Activated CD4-positive, alpha-beta T cell treated with anti-CD3 and anti-CD28 coated beads for 36 hours (primary cell): ENCODE data around the gene YBX1. TPM values are rescaled to one million over a fixed set of nuclear protein-coding genes. Genes with fewer than 3 reads are reported as not detected.
A peak's percentile ranks its signal among the peaks of the same experiment; 100 is the strongest.
"Not testable (repeated sequence)": the region's sequence is repeated elsewhere in the genome, so short reads cannot be mapped to it uniquely, and the experiment has no call there.

ENCODE experiments used
- ATAC-seq: fragments of 200-7000 bp; cut with Tn5 transposase; one replicate; pipeline ENCODE4 v1.10.0; 2021; ENCODE audit warnings: mild to moderate bottlenecking, moderate library complexity
- CTCF ChIA-PET: fragments of 350-600 bp; sonication (Branson Sonifier 250); formaldehyde crosslinking; loops from one replicate; lab custom pipeline; 2021; ENCODE audit warnings: antibody characterized with exemption; lab: Charles Lee
- POLR2A ChIA-PET: fragments of 350-600 bp; sonication (Branson Sonifier 250); formaldehyde crosslinking; loops from one replicate; lab custom pipeline; 2021; ENCODE audit warnings: antibody characterized with exemption, inconsistent platforms; lab: Charles Lee
- DNase-seq: peaks from one replicate; pipeline ENCODE4 v3.0.0-alpha.2; 2020
- H3K27ac Mint-ChIP-seq: one replicate; pipeline ENCODE4 v1.8.0; 2021; ENCODE audit warnings: mixed read lengths
- H3K27me3 Mint-ChIP-seq: one replicate; pipeline ENCODE4 v1.8.0; 2021; ENCODE audit warnings: mixed read lengths
- H3K36me3 Mint-ChIP-seq: one replicate; pipeline ENCODE4 v1.8.0; 2021; ENCODE audit warnings: low read depth, mixed read lengths
- H3K4me1 Mint-ChIP-seq: one replicate; pipeline ENCODE4 v1.8.0; 2021; ENCODE audit warnings: mixed read lengths
- H3K4me3 Mint-ChIP-seq: one replicate; pipeline ENCODE4 v1.8.0; 2021; ENCODE audit warnings: mild to moderate bottlenecking, moderate library complexity, mixed read lengths
- H3K9me3 Mint-ChIP-seq: one replicate; pipeline ENCODE4 v1.8.0; 2021; ENCODE audit warnings: low read depth, mixed read lengths
- intact Hi-C, 2 experiments: fragments of 100-400 bp; cut with DNase I in 1 of 2; cut with micrococcal nuclease in 1 of 2; formaldehyde crosslinking; loops; one replicate each; pipeline versions ENCODE4 v1.14.2 to v1.15.1; 2022 to 2024; cut with DNase I, micrococcal nuclease
- total RNA-seq, 2 experiments: library from RNA; stranded (reverse); gene quantifications; one replicate each; pipeline ENCODE4 v1.2.3, GENCODE V29; 2021

Gene YBX1
- total RNA-seq, 2 experiments from 2014 or later = 1,224 to 1,435 TPM

DNA sequence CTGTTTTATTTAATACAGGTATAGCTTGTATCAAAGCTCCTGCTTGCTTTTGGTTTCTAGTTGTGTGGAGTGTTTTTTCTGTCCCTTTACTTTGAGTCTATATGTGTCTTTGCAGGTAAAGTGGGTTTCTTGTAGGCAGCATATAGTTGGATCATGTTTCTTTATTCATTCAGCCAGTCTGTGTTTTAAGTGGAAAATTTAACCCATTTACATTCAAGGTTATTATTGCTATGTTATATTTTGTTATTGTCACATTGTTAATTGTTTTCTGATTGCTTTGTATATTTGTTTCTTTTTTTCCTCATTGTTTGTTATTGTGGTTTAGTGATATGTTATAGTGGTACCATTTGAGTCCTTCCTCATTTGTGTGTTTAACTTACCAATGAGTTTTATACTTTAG is 31.1 kb downstream of the YBX1 start:
- intact Hi-C loops = no loop called here
- H3K27me3 Mint-ChIP-seq = no peaks in the 10 kb centered on the region
- ATAC-seq = no peak
- peaks cover 76% of the 10 kb centered on the region for H3K36me3 Mint-ChIP-seq
- no peak overlapping the region for H3K27ac Mint-ChIP-seq
- no peak overlapping the region for H3K4me3 Mint-ChIP-seq
- H3K9me3 Mint-ChIP-seq = peaks cover 19% of the 10 kb centered on the region
- DNase-seq = no peak
- ChIA-PET CTCF (interaction anchor here (0.9 kb wide), 1 partner anchor 43 kb away, joined by 4 read pairs; no protein-coding TSS in a partner anchor), POLR2A (no interaction called here)
- H3K4me1 Mint-ChIP-seq = peaks cover 7% of the 10 kb centered on the region

DNA sequence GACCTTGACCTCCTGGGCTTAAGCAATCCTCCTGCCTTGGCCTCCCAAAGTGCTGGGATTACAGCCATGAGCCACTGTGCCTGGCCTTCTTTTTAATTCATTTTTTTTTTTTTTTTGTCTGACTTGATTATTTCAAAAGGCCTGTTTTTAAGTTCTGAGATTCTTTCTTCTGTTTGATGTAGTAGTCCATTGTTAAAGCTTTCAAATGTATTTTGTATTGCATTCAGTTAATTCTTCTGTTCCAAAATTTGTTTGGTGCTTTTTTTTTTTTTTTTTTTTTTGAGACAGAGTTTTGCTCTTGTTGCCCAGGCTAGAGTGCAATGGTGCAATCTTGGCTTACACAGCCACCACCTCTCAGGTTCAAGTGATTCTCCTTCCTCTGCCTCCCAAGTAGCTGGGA is 32.2 kb downstream of the YBX1 start:
- ATAC-seq, DNase-seq, CTCF ChIA-PET, intact Hi-C loops, H3K27ac Mint-ChIP-seq, H3K4me1 Mint-ChIP-seq, H3K4me3 Mint-ChIP-seq, H3K27me3 Mint-ChIP-seq: not testable (repeated sequence)
- peaks cover 72% of the 10 kb centered on the region for H3K36me3 Mint-ChIP-seq
- H3K9me3 Mint-ChIP-seq = peaks cover 19% of the 10 kb centered on the region
- POLR2A ChIA-PET = interaction anchor here (0.6 kb wide), 2 partner anchors 13 to 942 kb away, joined by 5 to 7 read pairs; no protein-coding TSS in a partner anchor

DNA sequence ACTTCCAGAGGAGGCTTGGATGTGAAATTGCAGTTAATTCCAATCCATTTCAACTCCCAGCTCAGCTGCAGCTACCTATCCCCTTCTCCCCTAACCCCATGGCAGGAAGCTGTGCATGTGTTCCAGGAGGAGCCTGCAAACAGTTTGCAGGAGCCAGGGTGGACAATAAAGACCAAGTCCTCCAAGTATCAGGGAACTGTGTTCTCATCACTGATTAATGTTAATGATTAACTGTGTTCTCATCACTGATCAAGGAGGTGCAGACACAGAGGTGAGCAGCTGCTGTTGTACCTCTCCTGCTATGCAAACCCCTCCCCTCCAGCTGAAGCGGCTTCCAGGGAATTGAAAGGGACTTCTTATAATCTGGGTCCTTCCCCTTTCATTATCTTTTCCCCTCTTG is 38.6 kb downstream of the YBX1 start:
- Mint-ChIP-seq H3K4me3 (no peak overlapping the region), H3K36me3 (peaks cover 24% of the 10 kb centered on the region), H3K9me3 (no peaks in the 10 kb centered on the region), H3K27me3 (no peaks in the 10 kb centered on the region), H3K27ac (no peak overlapping the region), H3K4me1 (peaks cover 7% of the 10 kb centered on the region)
- ChIA-PET POLR2A (no interaction called here), CTCF (interaction anchor here (0.6 kb wide), 1 partner anchor 1564 kb away, joined by 3 read pairs; no protein-coding TSS in a partner anchor)
- intact Hi-C loops = no loop called here
- DNase-seq = no peak
- no peak for ATAC-seq

DNA sequence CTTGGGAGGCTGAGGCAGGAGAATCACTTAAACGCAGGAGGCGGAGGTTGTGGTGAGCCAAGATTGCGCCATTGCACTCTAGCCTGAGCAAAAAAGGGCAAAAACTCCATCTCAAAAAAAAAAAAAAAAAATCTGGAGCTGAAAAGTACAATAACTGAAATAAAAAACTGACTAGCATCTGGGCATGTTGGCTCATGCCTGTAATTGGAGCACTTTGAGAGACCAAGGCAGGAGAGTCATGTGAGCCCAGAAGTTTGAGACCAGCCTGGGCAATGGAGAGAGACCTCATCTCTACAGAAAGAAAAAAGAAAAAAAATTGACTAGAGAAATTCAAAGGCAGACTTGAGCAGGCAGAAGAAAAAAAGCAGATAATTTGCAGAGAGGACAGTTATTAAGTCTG is 39.7 kb downstream of the YBX1 start:
- H3K27ac Mint-ChIP-seq = no peak overlapping the region

DNA sequence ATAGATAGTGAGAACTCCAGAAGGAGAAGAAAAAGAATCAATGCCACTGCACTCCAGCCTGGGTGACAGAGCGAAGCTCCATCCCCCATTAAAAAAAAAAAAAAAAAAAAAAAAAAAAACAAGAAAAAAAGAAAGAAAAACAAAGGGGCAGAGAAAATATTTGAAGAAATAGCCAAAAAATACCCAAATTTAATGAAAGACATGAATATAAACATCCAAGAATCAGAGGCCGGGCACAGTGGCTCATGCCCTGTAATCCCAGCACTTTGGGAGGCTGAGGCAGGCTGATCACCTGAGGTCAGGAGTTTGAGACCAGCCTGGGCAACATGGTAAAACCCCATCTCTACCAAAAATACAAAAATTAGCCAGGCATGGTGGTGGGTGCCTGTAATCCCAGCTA is 40.2 kb downstream of the YBX1 start:
- POLR2A ChIA-PET, ATAC-seq, CTCF ChIA-PET, DNase-seq, intact Hi-C loops, H3K4me1 Mint-ChIP-seq, H3K9me3 Mint-ChIP-seq, H3K4me3 Mint-ChIP-seq, H3K27ac Mint-ChIP-seq, H3K27me3 Mint-ChIP-seq: not testable (repeated sequence)
- peaks cover 11% of the 10 kb centered on the region for H3K36me3 Mint-ChIP-seq

More for the DNA sequence above, 39.7 kb downstream of the YBX1 start:
- intact Hi-C loops = no loop called here
- Mint-ChIP-seq H3K9me3 (no peaks in the 10 kb centered on the region), H3K27me3 (no peaks in the 10 kb centered on the region), H3K4me1 (peaks cover 7% of the 10 kb centered on the region), H3K4me3 (no peak overlapping the region), H3K36me3 (peaks cover 16% of the 10 kb centered on the region)
- no peak for DNase-seq
- ATAC-seq = no peak
- ChIA-PET POLR2A (no interaction called here), CTCF (no interaction called here)

DNA sequence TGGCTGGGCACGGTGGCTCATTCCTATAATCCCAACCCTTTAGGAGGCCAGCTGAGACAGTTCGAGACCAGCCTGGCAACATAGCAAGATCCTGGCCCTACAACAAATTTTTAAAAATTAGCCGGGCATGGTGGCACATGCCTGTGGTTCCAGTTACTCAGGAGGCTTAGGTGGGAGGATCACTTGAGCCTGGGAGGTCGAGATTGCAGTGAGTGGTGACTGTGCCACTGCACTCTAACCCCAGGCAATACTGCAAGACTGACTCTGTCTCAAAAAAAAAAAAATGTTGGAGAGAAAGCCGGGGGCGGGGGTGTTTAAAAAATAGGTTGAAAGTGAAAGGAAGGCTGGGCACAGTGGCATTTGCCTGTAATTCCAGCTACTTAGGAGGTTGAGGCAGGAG is 41.3 kb downstream of the YBX1 start:
- no peak for ATAC-seq
- peaks cover 2% of the 10 kb centered on the region for H3K36me3 Mint-ChIP-seq
- ChIA-PET CTCF (interaction anchor here (1.5 kb wide), 1 partner anchor 145 kb away, joined by 3 read pairs; no protein-coding TSS in a partner anchor), POLR2A (interaction anchor here (0.7 kb wide), 1 partner anchor 123 kb away, joined by 4 read pairs; the partner anchor contains the start of gene ZNF691)
- no peaks in the 10 kb centered on the region for H3K9me3 Mint-ChIP-seq
- intact Hi-C loops = no loop called here
- peak; percentile 22 for DNase-seq
- no peak overlapping the region for H3K27ac Mint-ChIP-seq
- peaks cover 7% of the 10 kb centered on the region for H3K4me1 Mint-ChIP-seq
- H3K4me3 Mint-ChIP-seq = no peak overlapping the region
- H3K27me3 Mint-ChIP-seq = no peaks in the 10 kb centered on the region

DNA sequence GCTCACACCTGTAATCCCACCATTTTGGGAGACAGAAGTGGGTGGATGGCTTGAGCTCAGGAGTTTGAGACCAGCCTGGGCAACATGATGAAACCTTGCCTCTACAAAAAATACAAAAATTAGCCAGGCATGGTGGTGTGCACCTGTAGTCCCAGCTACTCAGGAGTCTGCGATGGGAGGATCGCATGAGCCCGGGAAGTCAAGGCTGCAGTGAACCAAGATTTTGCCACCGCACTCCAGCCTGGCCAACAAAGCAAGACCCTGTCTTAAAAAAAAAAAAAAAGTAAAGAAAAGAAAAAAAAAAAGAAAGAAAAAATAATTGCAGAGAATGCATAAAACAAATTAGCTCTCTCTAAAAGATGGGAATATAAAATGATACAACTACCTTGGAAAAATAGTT is 43.6 kb downstream of the YBX1 start:
- POLR2A ChIA-PET, H3K36me3 Mint-ChIP-seq, H3K4me1 Mint-ChIP-seq, CTCF ChIA-PET, H3K27ac Mint-ChIP-seq, H3K4me3 Mint-ChIP-seq, ATAC-seq, H3K27me3 Mint-ChIP-seq, DNase-seq, intact Hi-C loops, H3K9me3 Mint-ChIP-seq: not testable (repeated sequence)

DNA sequence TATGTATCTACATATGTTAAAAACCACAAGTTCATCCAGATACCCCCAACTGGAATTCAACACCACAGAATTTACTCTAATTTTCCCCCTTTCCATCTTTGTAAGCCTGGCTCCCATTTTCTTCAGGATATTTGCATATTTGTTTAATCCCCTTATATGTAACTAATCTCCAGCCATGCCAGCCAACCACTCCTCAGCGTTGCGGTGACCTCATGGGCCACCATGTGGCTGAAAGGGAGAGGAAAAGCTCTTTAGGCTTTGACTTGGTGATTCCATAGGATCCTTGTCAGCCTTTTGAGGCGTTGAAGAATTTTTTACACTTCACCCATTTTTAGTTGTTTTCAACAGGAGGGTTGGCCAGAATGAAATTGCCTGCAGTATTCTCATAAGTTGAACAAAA is 47.8 kb downstream of the YBX1 start:
- Mint-ChIP-seq H3K27me3 (no peaks in the 10 kb centered on the region), H3K9me3 (no peaks in the 10 kb centered on the region), H3K27ac (no peak overlapping the region), H3K4me1 (peaks cover 3% of the 10 kb centered on the region), H3K36me3 (no peaks in the 10 kb centered on the region), H3K4me3 (no peak overlapping the region)
- intact Hi-C loops = loop anchor here in 1 of 2 experiments (10.0 kb wide), 1 partner anchor 555 kb away; no protein-coding TSS in a partner anchor
- ChIA-PET CTCF (interaction anchor here (0.9 to 1.3 kb wide), 4 partner anchors 20 to 583 kb away, joined by 3 to 4 read pairs (median 3); no protein-coding TSS in a partner anchor), POLR2A (no interaction called here)
- DNase-seq = no peak
- no peak for ATAC-seq

DNA sequence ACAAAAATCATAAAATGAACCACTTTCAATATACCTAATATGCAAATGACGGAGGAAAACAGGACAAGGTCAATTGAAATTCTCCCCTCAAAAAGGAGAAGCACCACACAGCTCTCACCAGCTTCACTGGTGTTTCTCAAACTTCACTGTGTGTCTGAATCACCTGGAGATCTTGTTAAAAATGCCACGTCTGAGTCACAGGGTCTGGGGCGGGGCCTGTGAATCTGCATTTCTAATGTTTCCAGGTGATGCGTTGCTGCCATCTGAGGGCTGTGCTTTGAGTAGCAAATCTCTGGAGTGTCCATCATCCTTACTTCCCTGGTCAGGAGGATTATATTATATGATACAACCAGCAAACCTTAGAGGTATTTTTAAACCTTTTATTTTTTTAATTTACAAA is 48.8 kb downstream of the YBX1 start:
- CTCF ChIA-PET = interaction anchor here (0.7 to 1.3 kb wide), 9 partner anchors 21 to 1327 kb away, joined by 3 to 4 read pairs (median 3); no protein-coding TSS in a partner anchor
- peaks cover 3% of the 10 kb centered on the region for H3K4me1 Mint-ChIP-seq
- H3K27ac Mint-ChIP-seq = no peak overlapping the region
- no peaks in the 10 kb centered on the region for H3K9me3 Mint-ChIP-seq
- DNase-seq (peak; percentile 83), ATAC-seq (peak; percentile 87)
- intact Hi-C loops = loop anchor here (1.0 to 10.0 kb wide), 3 partner anchors 153 to 584 kb away; no protein-coding TSS in a partner anchor
- H3K4me3 Mint-ChIP-seq = no peak overlapping the region
- no peaks in the 10 kb centered on the region for H3K27me3 Mint-ChIP-seq
- POLR2A ChIA-PET = no interaction called here
- no peaks in the 10 kb centered on the region for H3K36me3 Mint-ChIP-seq

DNA sequence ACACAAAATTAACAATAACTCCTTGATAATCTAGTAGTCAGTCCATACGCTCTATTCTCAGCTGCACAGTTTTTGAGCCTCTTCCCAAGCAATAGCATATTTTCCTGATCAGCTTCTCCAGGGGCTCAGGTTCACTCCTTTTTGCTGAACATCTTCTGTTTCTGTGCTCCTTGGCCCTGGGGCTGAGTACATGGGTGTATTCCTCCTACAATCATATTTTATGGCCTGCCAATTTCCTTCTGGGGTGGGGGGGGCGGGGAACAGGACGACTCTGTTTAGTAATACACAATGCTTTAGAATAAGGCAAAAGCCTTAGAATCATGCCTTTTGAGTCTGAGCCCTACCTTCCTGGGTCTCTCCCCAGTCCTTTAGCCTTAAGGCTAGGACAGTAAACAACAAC is 49.4 kb downstream of the YBX1 start:
- no peaks in the 10 kb centered on the region for H3K36me3 Mint-ChIP-seq
- ChIA-PET CTCF (interaction anchor here (0.7 to 1.1 kb wide), 3 partner anchors 58 to 156 kb away, joined by 3 to 4 read pairs (median 3); no protein-coding TSS in a partner anchor), POLR2A (no interaction called here)
- no peaks in the 10 kb centered on the region for H3K27me3 Mint-ChIP-seq
- no peak overlapping the region for H3K4me3 Mint-ChIP-seq
- ATAC-seq (no peak), DNase-seq (no peak)
- no peak overlapping the region for H3K27ac Mint-ChIP-seq
- intact Hi-C loops = loop anchor here (1.0 to 10.0 kb wide), 3 partner anchors 153 to 584 kb away; no protein-coding TSS in a partner anchor
- H3K9me3 Mint-ChIP-seq = no peaks in the 10 kb centered on the region
- H3K4me1 Mint-ChIP-seq = peaks cover 3% of the 10 kb centered on the region

DNA sequence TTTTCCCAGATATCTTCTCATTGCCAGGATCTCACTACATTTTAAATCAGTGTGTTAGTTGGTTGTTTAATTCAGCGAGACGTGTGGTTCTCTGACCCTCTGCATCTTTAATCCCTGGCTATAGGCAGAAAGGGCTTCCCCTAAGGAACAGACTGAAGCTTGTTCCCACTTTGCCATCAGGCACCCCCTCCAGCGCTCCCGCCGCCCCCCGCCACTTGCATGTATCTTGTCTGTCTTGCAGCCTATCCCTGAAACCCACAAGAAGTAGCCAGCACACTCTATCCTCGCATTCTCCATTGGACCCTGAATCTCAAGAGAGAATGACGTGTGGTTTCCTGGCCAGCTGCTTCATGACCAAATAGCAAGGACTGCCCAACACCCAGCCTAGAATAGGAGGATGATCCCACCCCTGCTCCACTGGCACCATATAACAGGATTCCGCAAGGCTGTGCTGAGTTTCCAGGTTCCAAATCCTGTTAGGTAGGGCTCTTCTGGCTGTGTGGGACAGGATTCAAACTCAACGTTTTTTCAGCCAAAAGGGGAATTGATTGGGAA is 50.0 kb downstream of the YBX1 start:
- ATAC-seq = no peak
- H3K4me1 Mint-ChIP-seq = peaks cover 8% of the 10 kb centered on the region
- no peaks in the 10 kb centered on the region for H3K36me3 Mint-ChIP-seq
- intact Hi-C loops = loop anchor here in 1 of 2 experiments (10.0 kb wide), 1 partner anchor 557 kb away; no protein-coding TSS in a partner anchor
- H3K4me3 Mint-ChIP-seq = no peak overlapping the region
- no peaks in the 10 kb centered on the region for H3K9me3 Mint-ChIP-seq
- H3K27ac Mint-ChIP-seq = no peak overlapping the region
- POLR2A ChIA-PET = interaction anchor here (0.6 kb wide), 1 partner anchor 30 kb away, joined by 4 read pairs; no protein-coding TSS in a partner anchor
- CTCF ChIA-PET = interaction anchor here (0.5 to 1.0 kb wide), 4 partner anchors 59 to 1907 kb away, joined by 3 to 4 read pairs (median 3); no protein-coding TSS in a partner anchor
- DNase-seq = no peak
- no peaks in the 10 kb centered on the region for H3K27me3 Mint-ChIP-seq
